Breast epithelium (tissue), 3 donors: ENCODE measurements around the gene ZDHHC16.

Experiments
- POLR2A ChIP-seq: fragments of 450-650 bp; IDR thresholded peaks from one replicate; pipeline ENCODE4 v1.6.1; 2016; ENCODE audit warnings: antibody characterized with exemption, mild to moderate bottlenecking, moderate library complexity
- TF ChIP-seq, protein P1 (sequence below), 3 donors: fragments of 450-650 bp; IDR thresholded peaks; one replicate each; pipeline ENCODE4 v1.5.1; 2016 to 2017; ENCODE audit warnings: antibody characterized with exemption in 3 of 3, mild to moderate bottlenecking in 3 of 3, moderate library complexity in 3 of 3

- TF ChIP-seq, protein P1, sequence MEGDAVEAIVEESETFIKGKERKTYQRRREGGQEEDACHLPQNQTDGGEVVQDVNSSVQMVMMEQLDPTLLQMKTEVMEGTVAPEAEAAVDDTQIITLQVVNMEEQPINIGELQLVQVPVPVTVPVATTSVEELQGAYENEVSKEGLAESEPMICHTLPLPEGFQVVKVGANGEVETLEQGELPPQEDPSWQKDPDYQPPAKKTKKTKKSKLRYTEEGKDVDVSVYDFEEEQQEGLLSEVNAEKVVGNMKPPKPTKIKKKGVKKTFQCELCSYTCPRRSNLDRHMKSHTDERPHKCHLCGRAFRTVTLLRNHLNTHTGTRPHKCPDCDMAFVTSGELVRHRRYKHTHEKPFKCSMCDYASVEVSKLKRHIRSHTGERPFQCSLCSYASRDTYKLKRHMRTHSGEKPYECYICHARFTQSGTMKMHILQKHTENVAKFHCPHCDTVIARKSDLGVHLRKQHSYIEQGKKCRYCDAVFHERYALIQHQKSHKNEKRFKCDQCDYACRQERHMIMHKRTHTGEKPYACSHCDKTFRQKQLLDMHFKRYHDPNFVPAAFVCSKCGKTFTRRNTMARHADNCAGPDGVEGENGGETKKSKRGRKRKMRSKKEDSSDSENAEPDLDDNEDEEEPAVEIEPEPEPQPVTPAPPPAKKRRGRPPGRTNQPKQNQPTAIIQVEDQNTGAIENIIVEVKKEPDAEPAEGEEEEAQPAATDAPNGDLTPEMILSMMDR (IDR thresholded peaks at IDR 0.05) = no peak
- TF ChIP-seq POLR2A = no peak
These were observed 53.0 kb downstream of the ZDHHC16 start, which contains the start of gene UBTD1 for GRCh38 chr10:97498841-97499560.
